22Rv1 (cell line): Measurements from ENCODE around the gene CABLES2.

ENCODE experiments used
- H3K27ac ChIP-seq: fragments of 450-650 bp; 2 replicates; pipeline ENCODE4 v1.5.1; 2017
- CTCF ChIP-seq: fragments of 450-650 bp; IDR thresholded peaks from 2 replicates; pipeline ENCODE4 v1.5.1; 2017; ENCODE audit warnings: mild to moderate bottlenecking
- ZFX ChIP-seq: fragments of 450-650 bp; IDR thresholded peaks from 2 replicates; pipeline ENCODE4 v1.6.1; 2017; ENCODE audit warnings: antibody characterized with exemption, borderline replicate concordance

Gene CABLES2

GRCh38 chr20:62350629-62351422 lies 56.3 kb downstream of the CABLES2 start:
- TF ChIP-seq ZFX (no peak), CTCF (no peak)
- H3K27ac ChIP-seq: no peak overlapping the region

GRCh38 chr20:62350098-62350628 lies 56.9 kb downstream of the CABLES2 start:
- no peak overlapping the region for H3K27ac ChIP-seq
- TF ChIP-seq ZFX (no peak), CTCF (no peak)

GRCh38 chr20:62349556-62350097 lies 57.5 kb downstream of the CABLES2 start:
- no peak overlapping the region for H3K27ac ChIP-seq

GRCh38 chr20:62348604-62349003 lies 58.5 kb downstream of the CABLES2 start:
- H3K27ac ChIP-seq: no peak overlapping the region
- TF ChIP-seq ZFX (no peak), CTCF (no peak)

More at GRCh38 chr20:62349556-62350097, 57.5 kb downstream of the CABLES2 start:
- TF ChIP-seq CTCF: no peak
- TF ChIP-seq ZFX: no peak

- no peak for TF ChIP-seq CTCF
- TF ChIP-seq ZFX: no peak
- H3K27ac ChIP-seq: no peak overlapping the region
Measured at GRCh38 chr20:62347445-62347844, 59.6 kb downstream of the CABLES2 start.

- no peak overlapping the region for H3K27ac ChIP-seq
- TF ChIP-seq CTCF: no peak
Measured at GRCh38 chr20:62347151-62347404, 60.0 kb downstream of the CABLES2 start.

- no peak overlapping the region for H3K27ac ChIP-seq
- TF ChIP-seq ZFX: no peak
- no peak for TF ChIP-seq CTCF
Measured at GRCh38 chr20:62346398-62347150, 60.5 kb downstream of the CABLES2 start.
